GM19023 (cell line): ENCODE data around the gene SSBP3.
A peak's percentile ranks its signal among the peaks of the same experiment; 100 is the strongest.

Experiments
- ATAC-seq: cut with Tn5 transposase; IDR thresholded peaks from one replicate; pipeline ENCODE4 v1.9.1; 2021; ENCODE audit warnings: mild to moderate bottlenecking, moderate library complexity; ENCODE audit not compliant: unreplicated experiment

The SSBP3 gene

GRCh38 chr1:54410359-54410758 lies 4.2 kb upstream of the SSBP3 start:
- no peak for ATAC-seq

- ATAC-seq: peak; percentile 18
These were observed 3.3 kb upstream of the SSBP3 start for GRCh38 chr1:54409156-54410142.

GRCh38 chr1:54408147-54409066 lies 2.2 kb upstream of the SSBP3 start:
- ATAC-seq: no peak

GRCh38 chr1:54407404-54408146 lies 1.4 kb upstream of the SSBP3 start:
- ATAC-seq: no peak

- ATAC-seq: no peak
These were observed 885 bp upstream of the SSBP3 start for GRCh38 chr1:54407154-54407403.

- no peak for ATAC-seq
These were observed 298 bp downstream of the SSBP3 start for GRCh38 chr1:54405898-54406293.

GRCh38 chr1:54404939-54405897 lies 976 bp downstream of the SSBP3 start:
- no peak for ATAC-seq

GRCh38 chr1:54404263-54404662 lies 1.9 kb downstream of the SSBP3 start:
- no peak for ATAC-seq

- no peak for ATAC-seq
These were observed 2.4 kb downstream of the SSBP3 start for GRCh38 chr1:54403808-54404261.

- no peak for ATAC-seq
These were observed 2.8 kb downstream of the SSBP3 start for GRCh38 chr1:54403405-54403804.

GRCh38 chr1:54402896-54403295 lies 3.3 kb downstream of the SSBP3 start:
- no peak for ATAC-seq

- ATAC-seq: no peak
These were observed 4.4 kb downstream of the SSBP3 start for GRCh38 chr1:54401799-54402198.

GRCh38 chr1:54400329-54400728 lies 5.9 kb downstream of the SSBP3 start:
- ATAC-seq: peak; percentile 47

GRCh38 chr1:54399765-54400164 lies 6.4 kb downstream of the SSBP3 start:
- ATAC-seq: no peak

GRCh38 chr1:54398963-54399528 lies 7.1 kb downstream of the SSBP3 start:
- no peak for ATAC-seq

GRCh38 chr1:54397980-54398379 lies 8.2 kb downstream of the SSBP3 start:
- no peak for ATAC-seq

- ATAC-seq: no peak
These were observed 9.1 kb downstream of the SSBP3 start for GRCh38 chr1:54397090-54397591.

GRCh38 chr1:54396261-54396933 lies 9.8 kb downstream of the SSBP3 start:
- no peak for ATAC-seq
